Activated naive CD4-positive, alpha-beta T cell (primary cell): ENCODE data around the gene PIGK.
"Not testable (repeated sequence)": the region's sequence is repeated elsewhere in the genome, so short reads cannot be mapped to it uniquely, and the experiment has no call there.

ENCODE experiments used
- DNase-seq, 4 experiments: peaks; one replicate each; lab custom pipeline; 2025; lab: John Stamatoyannopoulos, UW

PIGK gene

DNA sequence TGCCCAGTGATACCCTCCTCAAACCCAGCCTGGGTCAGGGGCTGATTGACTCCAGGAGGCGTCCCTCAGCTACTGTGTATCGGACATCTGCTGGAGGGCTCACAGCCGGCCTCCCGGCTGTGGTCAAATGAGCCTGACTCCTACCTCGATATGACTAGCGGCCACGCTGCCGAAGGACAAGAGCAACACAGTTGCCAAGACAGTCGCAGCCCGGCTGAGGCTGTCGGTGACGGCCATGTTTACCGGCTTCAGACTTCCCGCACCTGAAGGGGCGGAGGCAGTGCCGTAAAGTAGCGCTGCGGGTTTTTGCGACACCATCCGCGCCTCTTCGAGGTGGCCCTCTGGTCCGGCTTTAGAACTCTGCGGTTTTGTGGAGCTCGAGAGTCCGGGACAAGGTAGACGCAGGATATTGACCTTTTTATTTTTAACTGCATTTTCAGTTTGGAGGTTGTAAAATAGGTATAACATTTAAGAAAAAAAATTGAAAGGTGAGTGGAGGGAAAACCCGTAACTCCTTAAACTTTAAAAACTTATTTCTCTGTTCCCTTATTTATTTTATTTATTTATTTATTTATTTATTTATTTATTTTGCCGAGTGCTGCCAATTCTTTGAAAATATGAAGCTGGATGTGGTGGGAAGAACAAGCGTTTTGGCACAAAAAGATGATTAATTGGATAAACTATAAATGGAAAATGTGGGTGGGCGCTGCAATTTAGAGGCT lies at the start of gene PIGK:
TSS of gene PIGK (minus strand) at position 265 of the 722 bp plus-strand sequence. CDS start at position 237, 28 bp downstream.
- peak; percentile 58 to 79 (median 72) for DNase-seq

- no peak for DNase-seq
Observed at GRCh38 chr1:77267035-77267434, 47.8 kb upstream of the PIGK start.

DNA sequence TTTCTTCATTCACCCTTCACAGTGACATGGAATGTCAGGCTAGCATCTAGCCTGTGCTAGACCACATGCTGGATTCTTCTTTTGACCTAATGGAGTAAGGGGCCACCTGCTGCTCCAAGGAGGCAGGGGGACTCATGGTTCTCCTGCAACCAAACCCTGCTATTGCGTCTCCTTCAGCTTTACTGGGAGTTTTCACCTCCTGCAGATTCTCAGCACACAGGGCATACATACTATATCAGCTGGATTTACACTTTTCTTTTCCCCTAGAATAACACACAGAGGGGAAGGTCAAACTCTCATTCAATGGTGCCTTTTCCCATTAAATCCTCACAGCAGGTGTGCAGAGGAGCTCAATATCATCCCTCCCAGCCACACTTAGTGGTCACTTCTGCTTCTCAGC lies 46.0 kb upstream of the PIGK start:
- DNase-seq: no peak

GRCh38 chr1:77263708-77264107 lies 44.5 kb upstream of the PIGK start:
- DNase-seq: no peak

- no peak for DNase-seq
Observed at GRCh38 chr1:77253211-77253610, 34.0 kb upstream of the PIGK start.

- no peak for DNase-seq
Observed at GRCh38 chr1:77250126-77250525, 30.9 kb upstream of the PIGK start.

DNA sequence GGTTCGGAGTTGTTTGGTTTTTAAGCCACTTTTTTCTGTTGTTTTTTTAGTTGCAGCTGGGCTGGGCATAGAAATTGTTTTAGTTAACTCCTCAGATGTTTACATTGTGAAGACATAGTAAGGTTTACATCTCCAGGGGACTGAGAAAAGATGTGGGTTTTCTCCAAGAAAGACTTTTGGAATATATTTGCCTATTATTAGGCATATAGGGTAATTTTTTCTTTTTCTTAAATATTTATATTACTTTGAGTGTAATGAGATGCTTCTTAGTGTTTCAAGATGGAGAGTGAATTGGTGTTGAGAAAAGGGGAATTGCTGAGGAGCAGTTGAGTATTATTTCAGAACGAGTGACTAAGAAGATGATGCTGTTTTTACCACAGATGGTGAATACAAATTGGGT lies 26.6 kb upstream of the PIGK start:
- DNase-seq: no peak

- DNase-seq: no peak
Observed at GRCh38 chr1:77239311-77239710, 20.1 kb upstream of the PIGK start.

DNA sequence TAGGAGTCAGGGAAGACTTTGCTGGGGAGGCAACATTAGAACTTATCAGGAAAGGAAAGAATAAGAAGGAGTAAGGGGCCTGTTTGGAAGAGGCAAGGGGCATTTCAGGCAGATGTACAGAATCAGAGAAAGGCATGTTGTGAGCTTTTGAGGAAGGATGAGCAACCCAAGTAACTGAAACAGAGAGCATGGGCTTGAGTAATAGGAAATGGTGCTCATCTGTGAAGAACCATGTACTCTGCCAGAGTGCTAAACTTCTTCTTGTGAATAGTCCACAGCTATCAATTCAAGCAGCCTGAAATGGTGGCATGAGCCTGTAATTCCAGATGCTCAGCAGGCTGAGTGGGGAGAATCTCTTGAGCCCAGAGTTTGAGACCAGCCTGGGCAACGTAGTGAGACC lies 19.2 kb upstream of the PIGK start:
- DNase-seq: no peak

DNA sequence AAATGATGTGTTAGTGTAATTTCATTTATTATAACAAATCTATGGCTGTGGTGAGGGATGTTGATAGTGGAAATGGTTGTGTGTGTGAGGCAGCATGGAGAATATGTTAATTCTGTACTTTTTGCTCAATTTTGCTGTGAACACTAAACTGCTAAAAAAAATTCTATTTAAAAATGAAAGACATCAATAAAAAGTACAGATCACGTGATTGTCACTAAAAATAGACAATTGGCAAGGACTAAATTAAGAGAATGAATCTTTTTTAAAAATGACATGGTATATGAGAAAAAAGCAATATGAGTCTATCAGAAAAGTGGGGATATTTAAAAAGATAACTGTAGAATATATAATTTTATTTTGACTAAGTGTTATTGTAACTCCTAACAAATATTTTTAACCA lies 15.7 kb upstream of the PIGK start:
- DNase-seq: no peak

GRCh38 chr1:77234096-77234495 lies 14.9 kb upstream of the PIGK start:
- no peak for DNase-seq

- no peak for DNase-seq
Observed at GRCh38 chr1:77232829-77233228, 13.6 kb upstream of the PIGK start.

DNA sequence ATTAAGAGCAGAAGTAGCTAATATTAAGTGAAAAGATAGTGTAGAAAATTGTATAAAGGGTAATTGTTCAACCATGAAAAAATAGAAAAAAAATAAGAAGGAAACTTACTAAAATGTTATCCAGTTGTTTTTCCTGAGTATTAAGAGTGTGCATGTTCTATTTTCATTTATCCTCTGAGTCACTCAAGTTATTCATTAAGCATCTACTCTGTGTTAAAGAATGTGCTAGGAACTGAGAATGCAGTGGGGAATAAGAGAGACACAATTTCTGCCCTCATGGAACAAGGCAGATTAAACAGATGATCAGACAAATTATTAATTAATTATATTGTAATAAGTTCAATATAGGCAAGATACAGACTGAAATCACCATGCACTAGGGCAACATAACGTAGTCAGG lies 10.8 kb upstream of the PIGK start:
- no peak for DNase-seq

DNA sequence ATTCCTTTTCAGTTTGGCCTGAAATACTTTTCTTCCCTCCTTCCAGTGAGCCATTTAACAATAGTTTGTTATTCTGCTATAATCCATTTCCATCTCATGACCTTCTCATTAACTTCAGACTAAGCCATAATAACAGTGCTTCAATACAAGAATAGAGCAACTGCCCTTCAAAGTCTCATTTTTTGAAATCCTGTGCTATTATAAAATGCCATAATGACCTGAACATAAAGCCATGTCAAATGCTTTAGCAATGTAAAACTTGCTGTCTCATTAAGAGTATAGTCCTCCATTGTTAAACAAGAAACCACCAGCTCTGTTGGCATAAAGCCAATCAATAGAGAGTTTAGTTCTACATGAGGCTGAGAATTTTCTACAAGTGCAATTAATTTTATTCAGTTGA lies 9.6 kb upstream of the PIGK start:
- DNase-seq: no peak

- DNase-seq: no peak
Observed at GRCh38 chr1:77227381-77227780, 8.2 kb upstream of the PIGK start.

- DNase-seq: no peak
Observed at GRCh38 chr1:77222496-77222895, 3.3 kb upstream of the PIGK start.

GRCh38 chr1:77220687-77221463 lies 1.6 kb upstream of the PIGK start:
- DNase-seq: no peak

GRCh38 chr1:77218477-77219165 lies 609 bp downstream of the PIGK start:
- no peak for DNase-seq

DNA sequence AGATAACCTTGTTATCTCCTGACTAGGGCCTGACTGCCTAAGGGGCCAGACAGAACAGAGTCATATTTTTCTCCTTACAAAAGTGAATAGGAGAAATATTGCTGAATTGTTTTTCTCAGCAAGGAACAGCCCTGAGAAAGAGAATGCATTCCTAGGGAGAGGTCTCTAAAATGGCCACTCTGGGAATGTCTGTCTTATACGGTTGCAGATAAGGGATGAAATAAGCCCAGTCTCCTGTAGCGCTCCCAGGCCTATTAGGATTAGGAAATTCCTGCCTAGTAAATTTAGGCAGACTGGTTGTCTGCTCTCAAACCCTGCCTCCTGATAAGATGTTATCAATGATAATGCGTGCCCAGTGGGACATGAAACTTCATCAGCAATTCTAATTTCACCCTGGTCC lies 15.2 kb downstream of the PIGK start:
- DNase-seq: not testable (repeated sequence)

DNA sequence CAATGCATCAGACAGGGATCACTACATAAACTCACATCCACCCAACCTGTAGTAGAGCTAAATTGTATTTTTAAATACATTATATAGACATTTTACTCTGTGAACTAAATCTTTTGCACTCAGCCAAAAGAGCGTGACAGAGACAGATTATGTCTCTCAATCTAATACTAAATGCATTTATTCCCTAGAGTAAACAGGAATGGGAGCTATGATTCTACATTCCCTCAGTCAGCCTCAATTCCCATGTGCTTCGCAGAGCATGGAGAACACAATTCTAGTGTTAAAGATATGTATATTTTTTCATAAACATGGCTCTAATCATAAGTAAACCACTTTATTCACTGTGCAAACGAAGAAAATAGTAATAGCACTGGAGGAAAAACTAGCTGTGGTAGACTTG lies 16.5 kb downstream of the PIGK start:
- no peak for DNase-seq

DNA sequence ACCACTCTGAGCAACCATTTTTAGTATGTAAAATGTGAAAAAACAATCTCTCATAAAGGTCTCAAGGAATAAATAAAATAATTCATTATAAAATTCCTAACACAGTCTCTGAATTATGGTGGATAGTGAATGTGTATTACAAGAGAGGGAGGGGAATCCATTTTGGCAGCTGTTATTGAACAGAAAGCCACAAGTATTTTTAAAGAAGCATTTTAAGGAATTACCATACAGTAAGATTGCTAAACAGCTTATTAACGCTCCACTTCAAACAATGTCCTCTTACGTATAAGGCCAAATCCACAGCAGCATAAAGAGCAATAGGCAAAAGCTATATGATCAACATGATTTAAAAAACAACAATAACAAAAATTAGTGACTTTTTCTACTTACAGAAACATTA lies 18.4 kb downstream of the PIGK start:
- no peak for DNase-seq

- DNase-seq: no peak
Observed at GRCh38 chr1:77200293-77200692, 18.9 kb downstream of the PIGK start.

DNA sequence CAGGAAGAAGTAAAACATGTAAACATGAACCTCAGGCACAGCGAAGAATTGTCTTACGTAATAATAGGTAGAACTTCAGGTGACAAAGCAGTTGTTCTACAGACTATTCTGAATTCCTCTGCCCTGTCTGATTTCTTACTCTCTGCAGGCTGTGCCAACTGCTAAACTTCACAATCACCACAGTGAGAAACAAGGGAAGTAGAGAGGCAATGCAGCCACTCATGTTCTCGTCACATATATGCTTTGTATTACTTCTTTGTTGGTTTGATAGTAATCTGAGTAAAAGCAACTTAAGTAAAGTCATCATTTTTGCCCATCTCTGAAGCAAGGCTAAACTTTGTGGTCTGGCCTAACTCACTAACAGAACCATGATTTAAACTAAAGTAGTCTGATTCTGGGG lies 21.9 kb downstream of the PIGK start:
- no peak for DNase-seq
